ENCODE data around the gene PLOD2. TPM values are rescaled to one million over a fixed set of nuclear protein-coding genes. Genes with fewer than 3 reads are reported as not detected.

PLOD2 gene
- total RNA-seq, 1 experiment from 2014 or later: 19.3 TPM

GRCh38 chr3:146166415-146166821 is 5.4 kb upstream of the PLOD2 start:
- Histone ChIP-seq H3K9me3 (ENCODE audit: control insufficient read depth, low read depth, low read length) (no peaks in the 10 kb centered on the region), H3K4me1 (ENCODE audit: insufficient read depth, low read length) (peaks cover 5% of the 10 kb centered on the region; the same call in 1 of the 2 replicates), H2BK12ac (ENCODE audit: insufficient read length, low read depth, low read length) (no peak overlapping the region), H3K18ac (ENCODE audit: insufficient read length, low read depth, low read length) (no peak overlapping the region), H3K23ac (ENCODE audit: insufficient read length, low read depth, low read length) (no peak overlapping the region), H2BK120ac (ENCODE audit: low read depth, low read length, poor library complexity, severe bottlenecking) (no peak overlapping the region), H4K91ac (ENCODE audit: insufficient read length, low read depth, low read length) (no peak overlapping the region), H3K9ac (ENCODE audit: extremely low read depth, insufficient read length, low read length) (no peak overlapping the region), H4K8ac (replicated peaks; ENCODE audit: insufficient read length, low read depth, low read length) (no peak overlapping the region), H3K23me2 (ENCODE audit: insufficient read length, low read depth, low read length, poor library complexity, severe bottlenecking) (no peaks in the 10 kb centered on the region), H4K20me1 (ENCODE audit: control insufficient read depth, insufficient read depth, insufficient read length) (no peaks in the 10 kb centered on the region), H3K56ac (ENCODE audit: insufficient read length, low read depth, low read length) (no peak overlapping the region), H2AFZ (ENCODE audit: low read length) (no peak overlapping the region), H3K27me3 (ENCODE audit: insufficient read depth, low read length) (no peaks in the 10 kb centered on the region), H2BK5ac (ENCODE audit: insufficient read length, low read length) (no peak overlapping the region), H3K79me2 (ENCODE audit: insufficient read depth, low read length) (no peaks in the 10 kb centered on the region), H2BK20ac (ENCODE audit: low read depth, low read length, poor library complexity, severe bottlenecking) (no peak overlapping the region), H3K4me2 (ENCODE audit: insufficient read depth, insufficient read length, low read length) (no peak overlapping the region), H3K27ac (ENCODE audit: insufficient read length, low read depth, low read length) (no peak overlapping the region), H3K4ac (ENCODE audit: low read depth, low read length) (no peak overlapping the region), H3K14ac (ENCODE audit: insufficient read depth, low read length) (no peak overlapping the region), H4K5ac (ENCODE audit: insufficient read length, low read depth, low read length) (no peak overlapping the region), H3T11ph (ENCODE audit: low read length) (no peak overlapping the region), H3K79me1 (ENCODE audit: insufficient read depth, low read depth, low read length, poor library complexity, severe bottlenecking) (no peaks in the 10 kb centered on the region), H2BK15ac (ENCODE audit: low read depth, low read length) (no peak overlapping the region), H2AK5ac (ENCODE audit: insufficient read length, low read length) (no peak overlapping the region)
- no peaks in the 10 kb centered on the region; a peak in 1 of 5 replicates for H3K9me3 Mint-ChIP-seq
- TF ChIP-seq CTCF (conservative IDR thresholded peaks at IDR 0.05): no peak
- peaks cover 15% of the 10 kb centered on the region for H3K27me3 Mint-ChIP-seq (ENCODE audit: low read depth)
- H3K4me1 Mint-ChIP-seq: peaks cover 19 to 21% of the 10 kb centered on the region in 2 experiments
- no peak overlapping the region for H3K4me3 Mint-ChIP-seq
- H3K36me3 Mint-ChIP-seq (ENCODE audit: insufficient read depth in 1 of 3, low read depth in 3 of 3): no peaks in the 10 kb centered on the region
- H3K27ac Mint-ChIP-seq: no peak overlapping the region
- WGBS (ENCODE audit: extremely low coverage, insufficient read length, low lambda C conversion rate): no CpG with 5 or more reads among the region's 4 CpGs
- DNase-seq: no peak

Measured in H9 (cell line).